AG09319 (cell line): ENCODE measurements around the gene JHY.

Experiments used
- DNase-seq: peaks from one replicate; pipeline ENCODE4 v3.0.0-alpha.2; 2010; ENCODE audit warnings: low read depth; ENCODE audit errors: extremely low read depth
- TF ChIP-seq, protein P1 (sequence below): IDR thresholded peaks from 2 replicates; pipeline ENCODE4 v1.5.1; 2011; ENCODE audit warnings: low read depth, mild to moderate bottlenecking, inconsistent platforms, low read length, moderate library complexity

Gene JHY

DNA sequence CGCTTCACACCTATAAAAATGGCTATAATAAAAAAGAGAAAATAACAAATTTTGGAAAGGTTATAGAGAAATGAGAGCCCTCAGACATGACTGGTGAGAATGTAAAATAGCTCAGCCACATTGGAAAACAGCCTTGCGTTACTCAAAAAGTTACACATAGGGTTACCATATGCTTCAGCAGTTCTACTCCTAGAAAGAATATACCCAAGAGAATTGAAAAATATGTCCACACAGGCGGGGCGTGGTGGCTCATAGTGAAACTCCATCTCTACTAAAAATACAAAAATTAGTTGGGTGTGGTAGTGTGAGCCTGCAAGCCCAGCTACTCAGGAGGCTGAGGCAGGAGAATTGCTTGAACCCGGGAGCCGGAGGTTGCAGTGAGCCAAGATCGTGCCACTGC, 7.6 kb upstream of the JHY start:
- DNase-seq = no peak
- TF ChIP-seq, protein P1, sequence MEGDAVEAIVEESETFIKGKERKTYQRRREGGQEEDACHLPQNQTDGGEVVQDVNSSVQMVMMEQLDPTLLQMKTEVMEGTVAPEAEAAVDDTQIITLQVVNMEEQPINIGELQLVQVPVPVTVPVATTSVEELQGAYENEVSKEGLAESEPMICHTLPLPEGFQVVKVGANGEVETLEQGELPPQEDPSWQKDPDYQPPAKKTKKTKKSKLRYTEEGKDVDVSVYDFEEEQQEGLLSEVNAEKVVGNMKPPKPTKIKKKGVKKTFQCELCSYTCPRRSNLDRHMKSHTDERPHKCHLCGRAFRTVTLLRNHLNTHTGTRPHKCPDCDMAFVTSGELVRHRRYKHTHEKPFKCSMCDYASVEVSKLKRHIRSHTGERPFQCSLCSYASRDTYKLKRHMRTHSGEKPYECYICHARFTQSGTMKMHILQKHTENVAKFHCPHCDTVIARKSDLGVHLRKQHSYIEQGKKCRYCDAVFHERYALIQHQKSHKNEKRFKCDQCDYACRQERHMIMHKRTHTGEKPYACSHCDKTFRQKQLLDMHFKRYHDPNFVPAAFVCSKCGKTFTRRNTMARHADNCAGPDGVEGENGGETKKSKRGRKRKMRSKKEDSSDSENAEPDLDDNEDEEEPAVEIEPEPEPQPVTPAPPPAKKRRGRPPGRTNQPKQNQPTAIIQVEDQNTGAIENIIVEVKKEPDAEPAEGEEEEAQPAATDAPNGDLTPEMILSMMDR = no peak

DNA sequence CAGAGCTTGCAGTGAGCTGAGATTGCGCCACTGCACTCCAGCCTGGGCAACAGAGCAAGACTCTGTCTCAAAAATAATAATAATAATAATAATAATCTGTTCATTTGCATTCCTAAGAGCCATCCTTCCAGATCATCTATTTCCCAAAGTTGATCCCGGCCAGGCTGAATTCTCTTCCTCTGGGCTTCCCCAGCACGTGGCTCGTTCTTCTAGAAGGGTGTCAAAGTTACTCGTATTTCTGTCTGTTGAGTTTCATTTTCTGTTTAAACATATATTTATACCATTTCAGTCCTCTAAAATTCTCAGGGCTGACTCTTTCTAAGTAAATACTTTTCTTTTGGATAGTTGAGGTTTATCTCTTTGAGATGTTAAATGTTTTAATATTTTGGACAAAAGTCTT, 4.8 kb upstream of the JHY start:
- TF ChIP-seq, protein P1 = no peak
- no peak for DNase-seq

DNA sequence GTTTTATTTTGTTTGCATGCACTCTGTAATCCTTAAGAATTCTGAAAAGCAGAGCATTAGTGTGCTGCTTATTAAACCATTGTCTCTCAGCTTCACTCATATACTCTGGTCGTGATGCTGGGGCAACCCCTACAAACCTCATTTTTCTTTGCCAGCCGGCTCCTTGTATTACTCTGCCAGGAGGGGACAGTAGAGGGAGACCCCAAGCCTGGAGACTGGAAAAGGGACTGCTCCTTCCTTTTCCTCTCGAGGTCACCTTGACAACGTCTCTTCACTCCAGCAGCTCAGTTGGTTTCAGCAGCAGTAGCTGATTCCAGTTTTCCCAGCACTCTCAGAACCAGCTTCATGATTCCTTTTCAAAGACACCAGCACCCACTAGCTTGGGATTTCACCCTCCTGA, 2.8 kb upstream of the JHY start:
- no peak for DNase-seq
- TF ChIP-seq, protein P1 = no peak

DNA sequence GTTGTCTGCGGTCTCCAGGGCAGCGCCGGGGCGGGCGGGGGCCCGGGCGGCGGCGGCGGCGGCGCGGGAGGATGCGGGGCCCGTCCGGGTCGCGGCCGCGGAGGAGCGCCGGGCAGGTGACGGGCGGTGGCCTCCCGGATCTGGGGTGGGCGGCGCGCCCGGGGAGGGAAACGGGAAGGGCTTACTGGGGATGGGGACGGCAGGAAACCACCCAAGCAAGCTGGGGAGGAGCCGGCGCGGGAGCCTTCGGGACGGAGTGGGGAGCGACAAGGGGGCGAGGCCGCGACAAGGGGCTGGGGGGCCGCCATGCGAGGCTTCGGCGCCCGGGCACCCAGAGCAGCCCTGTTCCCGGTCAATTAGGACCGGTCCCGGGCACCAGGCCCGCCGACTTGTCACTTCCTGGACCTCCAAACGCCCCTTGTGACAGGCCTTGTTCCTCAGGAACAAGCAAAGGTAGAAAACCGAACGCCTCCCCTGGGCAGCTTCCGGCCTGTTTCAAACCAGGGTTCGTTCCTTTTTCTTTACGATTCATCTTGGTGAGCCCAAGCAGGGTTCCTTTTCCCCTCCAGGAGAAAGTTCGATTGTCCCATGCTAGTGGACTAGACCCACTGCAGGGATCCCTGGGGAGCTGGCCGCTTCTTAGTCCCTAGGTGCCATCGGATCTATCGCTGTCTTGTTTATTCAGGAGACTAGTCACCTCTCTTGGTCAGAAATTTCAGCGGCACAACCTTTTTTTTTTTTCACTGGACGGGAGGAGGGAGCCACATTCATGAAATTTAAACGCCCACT, 492 bp downstream of the JHY start:
- no peak for DNase-seq
- TF ChIP-seq, protein P1 = no peak

DNA sequence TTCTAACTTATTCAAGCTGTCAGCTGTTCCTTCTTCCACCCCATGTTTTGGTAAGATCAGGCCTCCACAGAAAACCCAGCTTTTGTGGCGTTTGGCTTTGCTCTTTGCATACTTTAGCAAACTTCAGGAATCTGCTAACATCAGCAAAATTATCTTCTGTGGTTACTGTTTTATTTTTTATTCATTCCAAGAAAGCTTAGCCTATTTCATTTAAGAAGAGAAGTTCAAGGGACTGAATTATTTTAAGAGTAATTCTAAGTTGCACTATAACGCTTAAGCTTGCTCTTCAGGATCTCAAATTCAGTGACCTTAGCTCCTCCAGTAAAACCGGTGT, 1.1 kb downstream of the JHY start:
- TF ChIP-seq, protein P1 = no peak
- DNase-seq = peak; percentile 67

DNA sequence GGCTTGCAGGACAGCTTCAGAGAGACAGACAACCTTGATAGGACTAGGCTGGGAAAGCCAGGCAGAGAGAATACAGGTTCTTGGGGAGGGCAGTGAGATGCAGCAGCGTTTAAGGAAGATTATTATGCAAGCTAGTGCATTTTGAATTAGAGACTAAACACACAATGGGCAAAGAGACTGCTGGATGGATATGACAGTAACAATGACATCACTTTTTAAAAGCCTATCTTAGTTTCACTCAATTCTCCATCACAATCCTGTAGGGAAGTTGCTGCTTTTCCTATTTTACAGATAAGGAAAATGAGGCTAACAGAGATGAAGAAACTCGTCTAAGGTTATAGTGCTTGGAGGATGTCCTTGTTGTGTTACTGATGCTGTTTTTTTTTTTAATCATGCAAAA, 5.6 kb downstream of the JHY start:
- TF ChIP-seq, protein P1 = no peak
- DNase-seq = no peak

DNA sequence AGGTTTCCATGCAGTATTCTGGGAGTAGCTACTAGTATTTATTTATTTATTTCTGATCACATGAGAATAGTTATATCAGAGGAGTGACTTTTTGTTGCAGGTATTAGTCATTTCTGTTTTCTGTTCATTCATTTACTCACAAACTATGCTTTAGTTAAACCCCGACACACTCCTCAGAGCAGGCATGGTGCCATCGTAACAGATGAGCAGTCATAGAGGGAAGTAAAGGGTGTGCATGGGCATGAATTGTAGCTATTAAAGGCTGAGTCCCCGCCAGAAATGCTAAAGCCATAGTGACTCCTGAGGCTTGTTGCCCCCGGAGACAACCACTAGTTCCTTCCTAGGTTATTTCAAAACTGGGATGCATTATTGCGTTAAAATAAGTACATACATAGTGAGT, 10.6 kb downstream of the JHY start:
- TF ChIP-seq, protein P1 = no peak
- no peak for DNase-seq
